Lower lobe of right lung (tissue), 2 donors: ENCODE measurements around the gene DENND2D. TPM values are rescaled to one million over a fixed set of nuclear protein-coding genes. Genes with fewer than 3 reads are reported as not detected.

Source experiments
- ATAC-seq, 2 donors: fragments of 200-7000 bp; cut with Tn5 transposase; one replicate each; pipeline ENCODE4 v1.9.1; 2020 to 2022; ENCODE audit warnings: mild to moderate bottlenecking in 2 of 2, moderate library complexity in 2 of 2
- DNase-seq: peaks from one replicate; pipeline ENCODE4 v3.0.0-alpha.2; 2020
- H3K27ac ChIP-seq: fragments of 200-600 bp; one replicate; pipeline ENCODE4 v1.8.0; 2022
- H3K27me3 ChIP-seq: fragments of 200-600 bp; one replicate; pipeline ENCODE4 v1.8.0; 2022; ENCODE audit warnings: low read depth
- H3K36me3 ChIP-seq: fragments of 200-600 bp; one replicate; pipeline ENCODE4 v1.8.0; 2022; ENCODE audit warnings: mild to moderate bottlenecking
- H3K4me1 ChIP-seq: fragments of 200-600 bp; one replicate; pipeline ENCODE4 v1.8.0; 2022
- H3K4me3 ChIP-seq: fragments of 200-600 bp; one replicate; pipeline ENCODE4 v1.8.0; 2022; ENCODE audit warnings: mild to moderate bottlenecking
- H3K9me3 ChIP-seq: fragments of 200-600 bp; one replicate; pipeline ENCODE4 v1.8.0; 2022
- CTCF ChIP-seq: fragments of 200-600 bp; IDR thresholded peaks from one replicate; pipeline ENCODE4 v1.8.0; 2022; ENCODE audit warnings: antibody characterized with exemption, mild to moderate bottlenecking
- intact Hi-C: fragments of 100-400 bp; cut with DNase I; formaldehyde crosslinking; loops from one replicate; pipeline ENCODE4 v1.11.0; 2022
- total RNA-seq: library from RNA; stranded (reverse); fragmentation: NEBNext Ultra II Directional; extraction: Animal tissue kit (Norgen Biotek cat#: 25700); gene quantifications from one replicate; pipeline ENCODE4 v1.2.1, GENCODE V29; 2021
- donor health status: DM: no; HTN: yes; CAD: no; lungs with severe emphysema.

The DENND2D gene
- total RNA-seq, 1 donor from 2014 or later = 113 TPM

DNA sequence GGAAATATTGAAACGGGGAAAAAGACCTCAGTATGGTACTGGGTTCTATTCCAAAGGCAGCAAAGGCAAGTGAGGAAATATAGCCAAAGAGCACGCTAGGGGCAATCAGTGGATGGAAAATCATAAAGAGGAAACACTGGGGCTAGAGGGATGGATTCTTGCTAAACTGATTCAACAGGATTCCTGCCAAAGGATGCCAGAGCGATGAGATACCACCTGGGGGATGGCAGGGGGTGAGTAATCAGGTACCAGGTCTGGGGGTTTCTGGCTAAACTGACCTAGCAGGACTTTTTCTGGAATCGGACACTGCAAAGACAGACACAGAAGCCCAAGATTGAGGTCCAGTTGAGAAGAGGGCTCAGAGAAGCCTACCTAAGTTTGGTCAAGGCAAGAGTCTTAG is 33.8 kb upstream of the DENND2D start:
- Histone ChIP-seq H3K27ac (no peak overlapping the region), H3K4me1 (no peaks in the 10 kb centered on the region), H3K4me3 (no peak overlapping the region), H3K36me3 (no peaks in the 10 kb centered on the region), H3K9me3 (no peaks in the 10 kb centered on the region), H3K27me3 (no peaks in the 10 kb centered on the region)
- ATAC-seq (no peak), DNase-seq (no peak)
- intact Hi-C loops = no loop called here
- no peak for TF ChIP-seq CTCF

DNA sequence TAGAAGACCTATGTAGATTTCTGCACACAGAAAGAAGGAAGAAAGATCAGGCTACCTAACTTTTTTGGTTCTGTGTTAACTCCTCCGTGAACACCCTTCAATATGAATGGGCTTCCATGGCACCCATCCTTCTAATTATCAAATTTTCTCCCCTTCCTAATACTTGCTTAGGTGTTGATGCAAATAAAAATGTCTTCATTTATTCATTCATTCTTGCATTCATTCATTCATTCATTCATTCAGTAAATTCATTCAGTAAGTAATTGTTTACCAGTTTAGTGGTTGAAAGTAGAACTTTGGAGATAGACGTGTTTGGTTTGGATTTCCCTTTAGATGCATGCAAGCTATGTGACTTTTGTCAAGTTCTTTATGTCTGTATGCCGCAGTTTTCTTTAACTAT is 31.7 kb upstream of the DENND2D start:
- Histone ChIP-seq H3K36me3 (no peaks in the 10 kb centered on the region), H3K27me3 (no peaks in the 10 kb centered on the region), H3K27ac (no peak overlapping the region), H3K4me1 (peaks cover 18% of the 10 kb centered on the region), H3K4me3 (no peak overlapping the region), H3K9me3 (no peaks in the 10 kb centered on the region)
- TF ChIP-seq CTCF = no peak
- DNase-seq = no peak
- intact Hi-C loops = no loop called here
- no peak for ATAC-seq

GRCh38 chr1:111228748-111229126 is 28.3 kb upstream of the DENND2D start:
- no peak for DNase-seq
- Histone ChIP-seq H3K27ac (no peak overlapping the region), H3K36me3 (no peaks in the 10 kb centered on the region), H3K27me3 (no peaks in the 10 kb centered on the region), H3K9me3 (no peaks in the 10 kb centered on the region), H3K4me1 (peaks cover 34% of the 10 kb centered on the region), H3K4me3 (no peak overlapping the region)
- no peak for TF ChIP-seq CTCF
- no peak for ATAC-seq
- intact Hi-C loops = loop anchor here (10.0 kb wide), 1 partner anchor 176 kb away; no protein-coding TSS in a partner anchor

- ATAC-seq (peak; percentile 55 to 78), DNase-seq (no peak)
- Histone ChIP-seq H3K27ac (peak overlapping the region; percentile 28), H3K4me1 (peaks cover 37% of the 10 kb centered on the region), H3K9me3 (no peaks in the 10 kb centered on the region), H3K27me3 (no peaks in the 10 kb centered on the region), H3K36me3 (no peaks in the 10 kb centered on the region), H3K4me3 (no peak overlapping the region)
- no peak for TF ChIP-seq CTCF
- intact Hi-C loops = loop anchor here (10.0 kb wide), 1 partner anchor 177 kb away; no protein-coding TSS in a partner anchor
These were observed 27.7 kb upstream of the DENND2D start for GRCh38 chr1:111227851-111228747.

DNA sequence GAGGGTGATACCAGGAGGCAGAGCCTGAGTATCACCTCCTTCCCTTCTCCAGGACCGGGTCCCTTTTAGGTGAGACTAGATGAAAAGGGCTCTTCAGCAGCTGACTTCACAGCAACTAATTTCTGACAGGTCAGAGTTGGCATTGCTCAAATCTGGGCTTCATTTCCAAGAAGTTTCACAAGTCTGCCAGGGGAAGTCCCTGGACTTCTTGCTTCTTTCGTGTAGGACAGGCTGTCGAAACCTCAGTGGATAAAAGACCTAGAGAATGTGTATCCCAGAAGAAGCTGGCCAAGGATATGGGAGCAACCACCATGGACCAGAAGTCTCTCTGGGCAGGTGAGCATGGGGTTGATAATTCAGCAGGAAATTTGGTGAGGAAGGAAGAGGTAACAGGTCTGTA is 27.0 kb upstream of the DENND2D start, which contains the start of gene CHI3L2:
Gene CHI3L2 (plus strand): TSS at position 280 of the 400 bp plus-strand sequence. CDS start 17 bp downstream, at position 297.
- ATAC-seq (peak; percentile 57 to 75), DNase-seq (no peak)
- H3K9me3 ChIP-seq = no peaks in the 10 kb centered on the region
- peaks cover 44% of the 10 kb centered on the region for H3K4me1 ChIP-seq
- H3K36me3 ChIP-seq = no peaks in the 10 kb centered on the region
- intact Hi-C loops = loop anchor here (10.0 kb wide), 1 partner anchor 177 kb away; no protein-coding TSS in a partner anchor
- H3K4me3 ChIP-seq = no peak within 1 kb of the TSS
- TF ChIP-seq CTCF = no peak
- H3K27ac ChIP-seq = peak within 1 kb of the TSS; percentile 28
- no peaks in the 10 kb centered on the region for H3K27me3 ChIP-seq
